ENCODE measurements around the gene DNAH7.
"Not testable (repeated sequence)": the region's sequence is repeated elsewhere in the genome, so short reads cannot be mapped to it uniquely, and the experiment has no call there.

DNAH7 gene

GRCh38 chr2:195984923-195985726 is 83.5 kb downstream of the DNAH7 start:
- no peak for DNase-seq

- DNase-seq, result no peak
Measured at GRCh38 chr2:195967336-195967735, 101.3 kb downstream of the DNAH7 start.

GRCh38 chr2:195961873-195962272 is 106.8 kb downstream of the DNAH7 start:
- DNase-seq, result no peak

- no peak for DNase-seq
Measured at GRCh38 chr2:195959341-195959740, 109.3 kb downstream of the DNAH7 start.

GRCh38 chr2:195956725-195957124 is 111.9 kb downstream of the DNAH7 start:
- no peak for DNase-seq

- DNase-seq, result no peak
Measured at GRCh38 chr2:195945056-195945455, 123.6 kb downstream of the DNAH7 start.

- DNase-seq, result no peak
Measured at GRCh38 chr2:195937176-195937575, 131.5 kb downstream of the DNAH7 start.

GRCh38 chr2:195934484-195934883 is 134.2 kb downstream of the DNAH7 start:
- DNase-seq, result no peak

- DNase-seq, result no peak
Measured at GRCh38 chr2:195929531-195929930, 139.1 kb downstream of the DNAH7 start.

- no peak for DNase-seq
Measured at GRCh38 chr2:195925120-195925519, 143.5 kb downstream of the DNAH7 start.

- DNase-seq, result no peak
Measured at GRCh38 chr2:195923889-195924288, 144.7 kb downstream of the DNAH7 start.

- DNase-seq, result not testable (repeated sequence)
Measured at GRCh38 chr2:195917021-195917600, 151.5 kb downstream of the DNAH7 start.

GRCh38 chr2:195912079-195912478 is 156.6 kb downstream of the DNAH7 start:
- peak in 7 of 58 donors; percentile 1 to 32 (median 9) for DNase-seq

GRCh38 chr2:195910570-195910969 is 158.1 kb downstream of the DNAH7 start:
- DNase-seq, result no peak

- no peak for DNase-seq
Measured at GRCh38 chr2:195909926-195910325, 158.7 kb downstream of the DNAH7 start.

- DNase-seq, result no peak
Measured at GRCh38 chr2:195907474-195907873, 161.2 kb downstream of the DNAH7 start.

- no peak for DNase-seq
Measured at GRCh38 chr2:195903956-195904355, 164.7 kb downstream of the DNAH7 start.

- no peak for DNase-seq
Measured at GRCh38 chr2:195902857-195903256, 165.8 kb downstream of the DNAH7 start.

- no peak for DNase-seq
Measured at GRCh38 chr2:195899226-195899625, 169.4 kb downstream of the DNAH7 start.

- peak in 54 of 58 donors; percentile 2 to 83 (median 44) for DNase-seq
Measured at GRCh38 chr2:195898505-195899191, 170.0 kb downstream of the DNAH7 start.

- peak in 1 of 58 donors; percentile 5 for DNase-seq
Measured at GRCh38 chr2:195891081-195891480, 177.6 kb downstream of the DNAH7 start.

- no peak for DNase-seq
Measured at GRCh38 chr2:195879153-195879552, 189.5 kb downstream of the DNAH7 start.

Measured in anterior cingulate cortex (tissue), 58 donors.